Ureter (tissue), 1 donor: Measurements from ENCODE around the gene KAT2B. TPM values are rescaled to one million over a fixed set of nuclear protein-coding genes. Genes with fewer than 3 reads are reported as not detected.
A peak's percentile ranks its signal among the peaks of the same experiment; 100 is the strongest.

Experiments
- DNase-seq: peaks from one replicate; pipeline ENCODE4 v3.0.0-alpha.2; 2020; ENCODE audit warnings: low spot score
- total RNA-seq: library from RNA; stranded (reverse); gene quantifications from one replicate; pipeline ENCODE4 v1.2.4, GENCODE V29; 2023
- donor health status: DM: yes; HTN: yes; CAD: no.

The KAT2B gene
- total RNA-seq, 1 donor from 2014 or later, result 40.2 TPM

GRCh38 chr3:20143519-20143918, 103.3 kb downstream of the KAT2B start:
- DNase-seq, result no peak

GRCh38 chr3:20145874-20146273, 105.6 kb downstream of the KAT2B start:
- no peak for DNase-seq

GRCh38 chr3:20146301-20146700, 106.1 kb downstream of the KAT2B start:
- DNase-seq, result no peak

- no peak for DNase-seq
Observed at GRCh38 chr3:20147361-20147760, 107.1 kb downstream of the KAT2B start.

GRCh38 chr3:20148466-20148865, 108.2 kb downstream of the KAT2B start:
- no peak for DNase-seq

- DNase-seq, result no peak
Observed at GRCh38 chr3:20154078-20154477, 113.8 kb downstream of the KAT2B start.

- DNase-seq, result no peak
Observed at GRCh38 chr3:20154928-20155327, 114.7 kb downstream of the KAT2B start.

GRCh38 chr3:20160230-20160629, 120.0 kb downstream of the KAT2B start:
- DNase-seq, result no peak

- DNase-seq, result no peak
Observed at GRCh38 chr3:20161714-20162113, 121.5 kb downstream of the KAT2B start.

GRCh38 chr3:20173844-20174410, 133.7 kb downstream of the KAT2B start:
- DNase-seq, result no peak

GRCh38 chr3:20181276-20181675, 141.0 kb downstream of the KAT2B start:
- no peak for DNase-seq

- no peak for DNase-seq
Observed at GRCh38 chr3:20182206-20182605, 142.0 kb downstream of the KAT2B start.

- DNase-seq, result no peak
Observed at GRCh38 chr3:20185331-20185678, 145.1 kb downstream of the KAT2B start.

GRCh38 chr3:20185679-20186599, 145.7 kb downstream of the KAT2B start, which contains the start of gene SGO1:
TSS of gene SGO1 (minus strand) at chr3:20186206. CDS start at chr3:20184027, 2,179 bp downstream.
- peak; percentile 99 for DNase-seq

- DNase-seq, result no peak
Observed at GRCh38 chr3:20186600-20187004, 146.4 kb downstream of the KAT2B start.

GRCh38 chr3:20190991-20191390, 150.7 kb downstream of the KAT2B start:
- no peak for DNase-seq

GRCh38 chr3:20194793-20195460, 154.7 kb downstream of the KAT2B start:
- DNase-seq, result no peak

GRCh38 chr3:20197775-20198174, 157.5 kb downstream of the KAT2B start:
- DNase-seq, result no peak

GRCh38 chr3:20201143-20201542, 160.9 kb downstream of the KAT2B start:
- DNase-seq, result no peak
